T-helper 2 cell treated with Interferon-gamma antibody and Interleukin-4, amounts not matched to agents 5 μg/mL and 100 μg/mL, for 36 hours (primary cell): ENCODE data around the gene CTIF.

Experiments used
- DNase-seq: peaks from one replicate; pipeline ENCODE4 v3.0.0; 2021; ENCODE audit warnings: low spot score
- H3K27ac Mint-ChIP-seq: one replicate; pipeline ENCODE4 v1.8.0; 2021; ENCODE audit warnings: mild to moderate bottlenecking, mixed read lengths
- H3K27me3 Mint-ChIP-seq: one replicate; pipeline ENCODE4 v1.8.0; 2021; ENCODE audit warnings: low read depth, mixed read lengths
- H3K36me3 Mint-ChIP-seq: one replicate; pipeline ENCODE4 v1.8.0; 2021; ENCODE audit warnings: low read depth, mixed read lengths
- H3K4me1 Mint-ChIP-seq: one replicate; pipeline ENCODE4 v1.8.0; 2021; ENCODE audit warnings: low read depth, mixed read lengths
- H3K4me3 Mint-ChIP-seq: one replicate; pipeline ENCODE4 v1.8.0; 2022; ENCODE audit warnings: mild to moderate bottlenecking, moderate library complexity, mixed read lengths
- H3K9me3 Mint-ChIP-seq: one replicate; pipeline ENCODE4 v1.8.0; 2021; ENCODE audit warnings: mixed read lengths

CTIF gene

DNA sequence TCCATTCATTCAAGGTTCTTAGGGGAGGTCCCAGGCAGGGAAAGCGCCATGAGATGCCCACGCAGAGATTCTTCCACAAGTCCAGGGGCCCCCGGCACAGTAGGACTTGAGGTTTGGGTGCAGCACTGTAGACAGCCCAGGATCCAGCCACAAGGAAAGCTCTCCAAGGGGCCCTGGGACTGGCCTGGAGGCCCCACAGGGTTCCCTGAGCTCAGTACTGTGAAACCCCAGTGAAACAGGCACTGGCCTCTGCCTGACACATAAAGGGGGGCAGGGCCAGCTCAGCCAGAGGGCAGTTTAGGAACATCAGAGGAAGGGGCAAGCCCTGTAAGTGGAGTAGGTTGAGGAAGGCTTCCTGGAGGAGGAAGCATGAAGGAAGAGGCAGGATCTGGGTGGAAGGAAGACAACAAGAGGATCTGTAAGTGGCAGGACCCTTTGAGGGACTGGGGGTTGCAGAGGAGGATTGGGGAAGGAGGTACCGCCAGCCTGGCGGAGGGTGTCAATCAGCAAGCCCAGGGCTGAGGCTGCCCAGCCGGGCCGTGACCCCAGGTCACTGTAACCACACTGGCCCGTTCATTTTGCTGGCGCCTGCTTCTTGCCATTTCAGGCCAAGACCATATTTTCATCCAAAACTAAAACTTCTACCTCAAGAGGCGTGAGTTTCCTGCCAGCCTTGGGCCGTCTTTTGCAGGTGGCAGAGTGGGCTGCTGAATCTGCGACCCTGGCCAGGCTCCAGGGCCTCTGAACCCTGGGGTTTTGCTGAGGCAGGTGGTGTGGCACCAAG is 236.7 kb downstream of the CTIF start:
- H3K27me3 Mint-ChIP-seq: no peaks in the 10 kb centered on the region
- H3K4me1 Mint-ChIP-seq: peaks cover 3% of the 10 kb centered on the region
- no peaks in the 10 kb centered on the region for H3K36me3 Mint-ChIP-seq
- no peak for DNase-seq
- no peak overlapping the region for H3K4me3 Mint-ChIP-seq
- H3K27ac Mint-ChIP-seq: no peak overlapping the region
- no peaks in the 10 kb centered on the region for H3K9me3 Mint-ChIP-seq

DNA sequence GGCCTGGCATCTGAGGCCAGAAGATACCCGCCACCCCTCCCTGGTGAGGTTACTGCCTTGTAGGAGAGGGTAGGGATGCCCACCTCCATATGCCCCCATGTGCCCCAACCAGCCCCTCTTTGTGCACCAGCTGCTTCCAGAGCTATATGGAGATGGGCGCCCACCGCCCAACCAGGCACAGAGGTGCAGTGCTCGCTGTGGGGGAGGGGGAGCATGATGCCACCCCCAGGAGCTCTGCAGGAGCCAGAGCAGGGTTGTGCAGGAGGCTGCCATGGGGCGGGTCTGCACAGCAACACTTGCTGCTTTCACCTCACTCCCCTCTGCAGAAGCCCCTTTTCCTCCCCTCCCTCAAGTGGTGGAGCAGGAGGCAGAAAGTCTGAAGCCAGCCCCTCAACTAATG is 237.3 kb downstream of the CTIF start:
- Mint-ChIP-seq H3K4me3 (no peak overlapping the region), H3K36me3 (no peaks in the 10 kb centered on the region), H3K27ac (no peak overlapping the region), H3K9me3 (no peaks in the 10 kb centered on the region), H3K4me1 (peaks cover 3% of the 10 kb centered on the region), H3K27me3 (no peaks in the 10 kb centered on the region)
- no peak for DNase-seq

DNA sequence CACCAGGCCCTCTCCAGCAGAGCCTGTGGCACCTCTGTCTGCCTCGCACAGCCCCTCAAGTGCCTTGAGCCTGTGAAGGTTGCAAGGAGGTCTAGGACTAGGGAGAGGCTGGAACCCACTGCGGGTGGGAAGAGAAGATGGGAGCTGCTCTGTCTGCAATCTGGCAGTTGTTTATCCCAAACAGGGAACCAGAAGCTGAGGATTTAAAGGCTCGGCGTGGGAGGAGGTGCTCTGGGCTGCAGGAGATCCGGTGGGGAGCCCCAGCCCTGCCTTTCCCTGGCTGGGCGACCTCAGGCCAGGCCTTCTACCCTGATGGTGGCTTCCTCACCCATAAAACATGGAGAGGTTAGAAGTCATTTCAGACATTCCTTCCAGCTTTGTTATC is 237.8 kb downstream of the CTIF start:
- H3K27me3 Mint-ChIP-seq: no peaks in the 10 kb centered on the region
- no peaks in the 10 kb centered on the region for H3K36me3 Mint-ChIP-seq
- no peak overlapping the region for H3K4me3 Mint-ChIP-seq
- no peak overlapping the region for H3K27ac Mint-ChIP-seq
- no peaks in the 10 kb centered on the region for H3K9me3 Mint-ChIP-seq
- DNase-seq: no peak
- peaks cover 3% of the 10 kb centered on the region for H3K4me1 Mint-ChIP-seq

DNA sequence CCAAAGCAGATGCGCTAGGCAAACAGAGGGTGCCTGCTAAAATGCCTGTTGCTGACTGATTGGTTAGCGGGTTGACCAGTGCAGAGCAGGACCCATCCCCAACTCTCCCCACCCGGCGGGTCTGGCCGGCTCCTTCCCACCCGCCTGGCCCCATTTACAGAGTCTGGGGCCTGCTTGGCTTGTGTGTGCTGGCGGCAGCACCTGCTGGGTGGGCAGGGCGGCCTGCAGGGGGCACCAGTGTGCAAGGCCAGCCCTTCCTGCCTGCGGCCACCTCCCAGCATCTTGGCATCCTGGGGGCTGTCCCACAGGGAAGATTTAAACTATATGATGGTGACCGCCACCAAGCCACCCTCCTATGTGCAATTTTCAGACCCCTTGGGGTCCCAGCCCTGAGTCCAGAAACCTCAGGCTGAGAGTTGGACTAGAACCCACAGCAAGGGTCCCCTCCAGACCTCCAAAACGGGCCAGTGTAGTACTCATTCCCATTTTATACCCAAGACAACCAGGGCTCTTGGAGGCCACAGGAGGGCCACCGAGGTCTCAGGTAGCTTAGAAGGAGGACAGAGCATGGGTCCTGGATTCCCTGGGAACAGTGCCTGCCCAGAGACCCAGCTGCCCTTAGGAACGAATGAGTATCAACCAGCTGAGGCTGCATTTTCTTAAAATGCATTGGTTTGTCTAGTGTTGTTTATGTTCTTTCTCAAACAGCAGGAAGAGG is 238.4 kb downstream of the CTIF start:
- Mint-ChIP-seq H3K4me3 (no peak overlapping the region), H3K9me3 (no peaks in the 10 kb centered on the region), H3K27me3 (no peaks in the 10 kb centered on the region), H3K4me1 (peaks cover 3% of the 10 kb centered on the region), H3K36me3 (no peaks in the 10 kb centered on the region), H3K27ac (no peak overlapping the region)
- peak; percentile 58 for DNase-seq

DNA sequence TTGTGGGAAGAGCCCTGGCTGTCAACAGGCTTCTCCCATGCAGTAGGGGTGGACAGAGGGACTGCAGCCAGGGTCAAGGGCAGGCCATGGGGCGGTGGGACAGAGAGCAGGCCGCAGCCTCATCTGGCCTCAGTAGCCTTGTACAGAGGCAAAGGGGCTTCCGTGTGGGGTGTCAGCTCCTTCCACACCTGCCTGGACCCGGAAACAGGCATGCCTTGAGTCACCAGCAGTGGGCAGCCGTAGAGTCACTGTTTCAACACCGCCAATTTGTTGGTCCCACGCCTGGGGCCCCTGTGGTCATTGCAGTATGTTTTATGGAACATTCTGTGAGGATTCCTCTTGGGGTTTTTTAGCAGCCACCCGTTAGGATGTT is 238.9 kb downstream of the CTIF start:
- Mint-ChIP-seq H3K27me3 (no peaks in the 10 kb centered on the region), H3K4me3 (no peak overlapping the region), H3K36me3 (no peaks in the 10 kb centered on the region), H3K4me1 (peaks cover 3% of the 10 kb centered on the region), H3K27ac (no peak overlapping the region), H3K9me3 (no peaks in the 10 kb centered on the region)
- no peak for DNase-seq

DNA sequence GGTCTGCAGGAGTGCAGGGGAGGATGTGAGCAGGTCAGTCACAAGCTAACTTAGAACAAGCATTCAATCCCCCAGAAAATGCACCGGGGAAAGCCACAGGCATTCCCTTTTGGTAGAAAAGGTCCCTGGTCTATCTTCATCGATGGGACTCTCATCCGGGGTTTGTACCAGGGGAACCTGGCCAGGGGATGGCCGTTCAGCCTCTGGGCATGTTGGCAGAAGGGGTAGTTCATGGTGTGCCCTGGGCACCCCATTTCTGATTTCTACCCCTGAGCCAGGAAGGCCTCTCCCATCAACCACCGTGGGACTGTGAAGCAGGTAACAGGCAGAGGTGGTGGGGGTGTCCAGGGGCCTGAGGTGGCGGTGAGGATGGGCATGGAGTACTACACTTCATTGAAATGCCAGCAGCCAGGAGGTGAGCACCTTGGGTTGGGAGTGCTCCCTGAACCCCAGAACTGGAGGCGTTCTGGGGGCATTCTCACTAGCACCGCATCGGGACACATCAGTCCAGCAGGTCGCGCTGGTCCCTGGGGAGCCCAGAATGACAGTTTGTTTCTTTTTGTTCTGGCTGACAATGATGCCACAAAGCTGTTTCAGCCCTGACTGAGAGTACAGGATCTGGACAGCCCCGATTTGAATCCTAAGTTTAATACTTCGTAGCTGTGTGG is 239.6 kb downstream of the CTIF start:
- no peak overlapping the region for H3K4me3 Mint-ChIP-seq
- no peaks in the 10 kb centered on the region for H3K36me3 Mint-ChIP-seq
- H3K4me1 Mint-ChIP-seq: peaks cover 3% of the 10 kb centered on the region
- H3K27ac Mint-ChIP-seq: no peak overlapping the region
- no peaks in the 10 kb centered on the region for H3K9me3 Mint-ChIP-seq
- H3K27me3 Mint-ChIP-seq: no peaks in the 10 kb centered on the region
- no peak for DNase-seq

DNA sequence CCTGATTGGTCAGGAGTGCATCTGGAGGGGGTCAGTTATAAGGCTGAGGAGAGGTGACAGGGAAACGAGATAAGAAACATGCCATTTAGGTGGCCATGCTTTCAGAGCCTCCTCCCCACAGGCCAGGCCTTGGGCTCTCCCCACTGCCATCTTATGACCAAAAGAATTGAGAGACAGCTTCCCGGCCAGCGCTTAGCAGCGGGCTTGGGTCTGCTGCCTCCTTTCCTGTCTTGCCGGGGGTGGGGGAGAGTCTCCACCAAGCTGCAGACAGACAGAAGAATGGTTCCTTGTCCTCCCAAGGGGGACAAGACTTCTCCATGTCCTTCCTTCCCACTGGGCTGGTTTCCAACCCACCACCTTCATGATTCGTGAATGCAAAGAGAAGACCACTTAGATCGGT is 240.6 kb downstream of the CTIF start:
- Mint-ChIP-seq H3K27ac (no peak overlapping the region), H3K9me3 (no peaks in the 10 kb centered on the region), H3K27me3 (no peaks in the 10 kb centered on the region), H3K4me3 (no peak overlapping the region), H3K36me3 (no peaks in the 10 kb centered on the region), H3K4me1 (peaks cover 3% of the 10 kb centered on the region)
- DNase-seq: no peak

DNA sequence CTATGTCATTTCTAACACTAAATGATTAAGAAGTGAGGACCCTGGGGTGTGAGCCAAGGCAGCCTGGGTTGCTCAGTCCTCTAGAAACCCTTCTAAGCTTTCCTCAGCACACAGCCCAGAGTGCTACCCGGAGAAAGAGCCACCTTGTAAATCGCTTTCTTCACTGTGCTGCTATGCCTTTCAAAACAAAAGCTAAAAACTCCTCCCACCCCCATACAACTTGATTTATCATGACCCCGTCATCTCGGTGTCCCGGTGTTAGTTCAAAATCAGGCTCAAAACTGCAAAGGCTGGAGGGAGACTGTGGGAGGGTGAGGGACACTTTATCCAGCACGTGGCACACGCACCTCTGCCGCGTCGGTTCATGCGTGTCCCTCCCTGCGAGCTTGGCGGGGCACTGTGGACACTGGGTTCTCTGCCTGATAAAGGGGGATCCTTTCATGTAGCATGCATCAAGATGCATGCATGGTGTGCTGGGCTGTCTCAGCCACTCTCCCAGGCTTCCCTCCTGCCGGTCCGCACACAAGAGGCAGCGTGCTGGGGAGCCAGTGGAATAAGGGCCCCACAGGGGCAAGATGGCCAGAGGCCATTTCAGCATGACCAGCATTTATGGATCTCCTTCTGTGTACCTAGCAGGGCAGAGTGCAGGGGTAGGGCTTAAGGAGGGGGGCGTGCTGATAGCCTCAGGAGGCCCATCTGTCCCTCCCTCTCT is 241.5 kb downstream of the CTIF start:
- H3K4me1 Mint-ChIP-seq: peaks cover 8% of the 10 kb centered on the region
- H3K9me3 Mint-ChIP-seq: no peaks in the 10 kb centered on the region
- no peak for DNase-seq
- H3K27ac Mint-ChIP-seq: no peak overlapping the region
- H3K36me3 Mint-ChIP-seq: no peaks in the 10 kb centered on the region
- no peaks in the 10 kb centered on the region for H3K27me3 Mint-ChIP-seq
- H3K4me3 Mint-ChIP-seq: no peak overlapping the region

DNA sequence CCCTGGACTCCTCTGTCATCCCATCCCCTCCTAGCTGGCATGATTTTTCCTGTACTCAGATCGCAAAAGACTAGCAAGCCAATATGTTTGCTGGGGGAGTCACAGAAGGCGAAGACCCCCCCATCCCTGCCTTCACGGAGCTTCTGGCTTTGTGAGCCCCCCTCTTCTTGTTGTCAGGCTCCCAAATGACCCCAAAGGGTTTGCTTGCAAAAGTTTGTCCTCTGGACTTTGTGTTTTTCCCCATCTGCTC is 242.0 kb downstream of the CTIF start:
- no peaks in the 10 kb centered on the region for H3K27me3 Mint-ChIP-seq
- H3K9me3 Mint-ChIP-seq: no peaks in the 10 kb centered on the region
- no peak overlapping the region for H3K27ac Mint-ChIP-seq
- H3K36me3 Mint-ChIP-seq: no peaks in the 10 kb centered on the region
- H3K4me3 Mint-ChIP-seq: no peak overlapping the region
- peaks cover 10% of the 10 kb centered on the region for H3K4me1 Mint-ChIP-seq
- no peak for DNase-seq

DNA sequence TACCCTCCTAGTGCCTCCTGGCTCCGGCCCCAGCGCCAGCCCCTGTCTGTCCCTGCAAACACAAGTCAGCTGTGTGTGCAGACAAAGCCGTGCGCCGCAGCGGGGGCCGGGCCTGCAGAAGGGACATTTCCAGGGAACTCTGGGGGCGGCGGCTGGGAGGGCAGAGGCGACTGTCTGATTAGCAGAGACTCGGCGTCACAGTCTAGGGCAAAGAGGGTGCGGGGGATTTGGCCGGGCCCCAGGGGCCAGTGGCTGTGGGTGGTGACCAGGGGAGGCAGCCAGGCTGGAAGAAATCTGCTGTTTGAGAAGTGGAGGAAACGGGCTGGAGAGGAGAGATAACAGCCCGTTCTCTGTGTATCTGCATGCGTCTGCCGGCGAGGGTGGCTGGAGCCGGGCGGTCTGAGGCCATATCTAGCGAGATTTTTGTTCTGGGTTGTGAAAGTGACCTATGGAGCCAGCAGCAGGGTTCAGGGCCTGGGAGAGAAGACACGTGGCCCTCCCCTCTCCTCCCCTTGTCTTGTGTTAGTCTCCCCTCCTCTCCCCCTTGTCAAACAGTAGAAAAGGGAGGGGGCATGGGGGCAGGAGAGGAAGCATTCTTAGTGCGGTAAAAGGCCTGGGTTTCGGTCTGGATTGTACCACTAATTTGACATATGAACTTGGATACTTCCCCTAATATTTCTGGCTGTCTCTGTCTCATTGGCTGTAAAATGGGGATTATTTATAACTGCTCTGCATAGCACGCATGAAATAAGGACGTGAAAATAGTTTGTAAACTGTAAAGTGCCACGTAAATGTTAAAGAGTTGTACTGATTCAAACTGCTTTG is 242.5 kb downstream of the CTIF start:
- no peaks in the 10 kb centered on the region for H3K27me3 Mint-ChIP-seq
- no peak overlapping the region for H3K27ac Mint-ChIP-seq
- DNase-seq: no peak
- H3K4me3 Mint-ChIP-seq: no peak overlapping the region
- H3K9me3 Mint-ChIP-seq: no peaks in the 10 kb centered on the region
- H3K36me3 Mint-ChIP-seq: no peaks in the 10 kb centered on the region
- H3K4me1 Mint-ChIP-seq: peaks cover 10% of the 10 kb centered on the region

DNA sequence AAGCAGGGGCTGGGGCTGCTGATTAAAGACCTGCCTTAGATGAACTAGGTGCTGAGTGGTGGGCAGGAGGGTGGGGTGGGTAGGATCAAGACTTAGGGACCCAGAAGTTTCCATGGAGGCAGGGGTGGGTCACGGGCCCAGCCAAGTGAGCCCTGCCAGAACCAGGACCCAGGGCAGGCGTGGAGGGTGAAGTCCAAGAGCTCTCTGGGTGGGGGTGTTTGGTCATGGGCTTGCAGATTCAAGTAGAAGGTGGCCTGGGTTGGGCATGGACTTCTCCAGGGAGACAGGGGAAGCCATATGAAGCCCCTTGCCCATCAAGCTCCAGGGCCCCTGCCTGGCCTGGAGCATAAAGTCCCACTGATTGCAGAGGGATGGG is 243.1 kb downstream of the CTIF start:
- Mint-ChIP-seq H3K4me1 (peaks cover 10% of the 10 kb centered on the region), H3K9me3 (no peaks in the 10 kb centered on the region), H3K27me3 (no peaks in the 10 kb centered on the region), H3K27ac (no peak overlapping the region), H3K4me3 (no peak overlapping the region), H3K36me3 (no peaks in the 10 kb centered on the region)
- DNase-seq: no peak

DNA sequence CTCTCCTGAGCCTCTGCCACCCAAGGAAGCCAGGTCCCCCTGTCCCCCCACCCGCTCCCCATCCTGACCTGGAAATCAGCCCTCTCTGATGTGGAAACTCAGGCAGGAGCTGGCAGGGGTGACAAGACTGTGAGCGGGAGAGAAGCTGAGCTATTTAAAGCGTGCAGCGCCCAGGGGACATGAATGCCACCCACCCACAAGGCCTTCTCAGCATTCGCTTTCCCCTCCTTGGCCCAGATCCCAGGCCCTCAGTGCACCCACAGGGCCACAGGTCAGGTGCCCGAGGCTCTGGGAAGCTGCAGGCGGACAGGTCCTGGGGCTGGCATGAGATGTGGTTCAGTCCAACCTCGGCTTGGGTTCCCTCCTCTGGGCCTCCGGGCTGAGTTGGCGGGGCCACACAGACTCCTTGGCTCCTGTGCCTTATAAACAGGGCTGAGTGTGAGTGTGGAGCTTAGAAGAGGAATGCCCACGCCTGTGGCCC is 243.6 kb downstream of the CTIF start:
- no peaks in the 10 kb centered on the region for H3K9me3 Mint-ChIP-seq
- no peaks in the 10 kb centered on the region for H3K36me3 Mint-ChIP-seq
- no peak overlapping the region for H3K4me3 Mint-ChIP-seq
- peaks cover 10% of the 10 kb centered on the region for H3K4me1 Mint-ChIP-seq
- H3K27ac Mint-ChIP-seq: no peak overlapping the region
- DNase-seq: no peak
- H3K27me3 Mint-ChIP-seq: no peaks in the 10 kb centered on the region

DNA sequence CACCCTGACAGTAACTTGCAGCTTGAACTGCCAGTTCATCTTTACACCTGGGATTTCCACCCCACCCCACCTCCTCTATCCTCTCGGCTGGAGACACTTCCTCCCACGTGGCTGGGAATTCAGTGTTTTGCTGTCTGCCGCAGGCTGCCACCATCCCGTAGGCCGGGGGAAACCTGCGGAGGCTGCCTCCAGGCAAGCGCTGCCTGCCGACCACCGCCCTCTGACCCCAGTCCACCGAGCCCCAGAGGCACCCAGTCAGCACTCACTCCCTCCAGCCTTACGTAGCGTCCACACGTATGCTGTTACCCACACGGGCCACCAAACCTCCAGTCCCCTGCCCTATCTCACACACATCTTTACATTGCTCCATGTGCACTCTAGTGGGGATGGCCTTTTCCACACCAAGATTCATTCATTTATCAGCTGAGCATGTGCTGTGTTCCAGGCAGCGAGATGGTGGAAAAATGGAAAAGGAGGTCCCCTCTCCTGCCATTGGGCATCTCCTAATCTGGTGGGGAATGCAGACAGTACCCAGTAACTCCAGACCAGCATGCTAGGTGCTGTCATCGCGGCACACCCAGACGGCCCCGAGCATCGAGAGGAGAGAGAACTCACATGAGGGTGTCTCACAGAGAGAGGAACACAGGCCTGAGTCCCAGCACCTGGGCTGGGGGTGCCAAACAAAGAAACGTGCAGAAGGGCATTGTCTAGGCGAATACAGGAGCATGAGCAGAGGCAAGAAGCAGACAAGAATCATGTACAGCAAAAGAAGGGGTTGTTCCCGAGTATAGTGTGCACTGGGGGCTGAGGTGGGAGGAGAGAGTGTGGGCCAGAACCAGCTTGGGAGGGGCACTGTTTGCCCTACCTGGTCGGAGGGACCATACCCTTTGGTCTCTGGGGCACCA is 245.0 kb downstream of the CTIF start:
- H3K27me3 Mint-ChIP-seq: no peaks in the 10 kb centered on the region
- no peak overlapping the region for H3K27ac Mint-ChIP-seq
- H3K36me3 Mint-ChIP-seq: no peaks in the 10 kb centered on the region
- H3K4me1 Mint-ChIP-seq: peaks cover 8% of the 10 kb centered on the region
- no peak overlapping the region for H3K4me3 Mint-ChIP-seq
- H3K9me3 Mint-ChIP-seq: no peaks in the 10 kb centered on the region
- no peak for DNase-seq
